K562 (cell line): Measurements from ENCODE around the gene CFAP126. TPM values are rescaled to one million over a fixed set of nuclear protein-coding genes. Genes with fewer than 3 reads are reported as not detected.

Experiments used
- ASH1L ChIP-seq: fragments of 450-650 bp; IDR thresholded peaks from 2 replicates; pipeline ENCODE4 v1.6.1; 2018; ENCODE audit warnings: borderline replicate concordance, mild to moderate bottlenecking, low read depth; ENCODE audit not compliant: partially characterized antibody
- CXXC5 ChIP-seq: fragments of 250-450 bp; sonication (Bioruptor Pico); IDR thresholded peaks from 2 replicates; pipeline ENCODE4 v1.8.0; 2022; ENCODE audit warnings: inconsistent platforms, mild to moderate bottlenecking, moderate library complexity
- MAZ ChIP-seq, 2 experiments: fragments of 450-650 bp in 1 of 2; sonication (generic) in 1 of 2; formaldehyde crosslinking; IDR thresholded peaks in 1 of 2; conservative IDR thresholded peaks in 1 of 2; 2 replicates each; pipeline versions ENCODE4 v1.4.0 to v1.5.0; 2020; ENCODE audit warnings: mild to moderate bottlenecking in 1 of 2, missing genetic modification reagents in 1 of 2
- RBM22 ChIP-seq: fragments of 200-400 bp; formaldehyde crosslinking; IDR thresholded peaks from 2 replicates; pipeline ENCODE4 v1.6.1; 2018; ENCODE audit warnings: low read length, low read depth; ENCODE audit not compliant: poor library complexity, severe bottlenecking
- polyA plus RNA-seq, 8 experiments: library from polyadenylated mRNA; depleted of rRNA in 4 of 8; stranded (reverse) in 5 of 8; unstranded in 3 of 8; fragments of >200 nt; fragmentation: Nextera tagmentation in 2 of 8; fragmentation: Illumina TruSeq in 1 of 8; extraction: Ambion mirVana in 2 of 8; extraction: Trizol in 1 of 8; gene quantifications; 2 replicates each; pipeline versions ENCODE4 v1.2.1 to v1.2.3, GENCODE V29; 2011 to 2014; ENCODE audit warnings: inconsistent platforms in 1 of 8, missing spikeins in 1 of 8
- total RNA-seq, 7 experiments: library from RNA; depleted of rRNA in 6 of 7; stranded (reverse); fragments of >200 nt in 6 of 7; fragmentation: Illumina TruSeq in 2 of 7; extraction: Trizol in 2 of 7; gene quantifications; 2 replicates each; pipeline versions ENCODE4 v1.2.1 to v1.2.3, GENCODE V29; 2011 to 2021; ENCODE audit warnings: low replicate concordance in 1 of 7
- TF ChIP-seq, protein P1 (sequence below), 2 experiments: fragments of 450-650 bp in 1 of 2; sonication (generic) in 1 of 2; formaldehyde crosslinking in 1 of 2; IDR thresholded peaks; 2 replicates each; pipeline versions ENCODE4 v1.7.1 to v1.9.0; 2016 to 2022; ENCODE audit warnings: inconsistent platforms in 1 of 2, mild to moderate bottlenecking in 1 of 2, missing genetic modification reagents in 1 of 2
- TF ChIP-seq, protein P2 (sequence below): sonication (generic); formaldehyde crosslinking; IDR thresholded peaks from 2 replicates; pipeline ENCODE4 v1.4.0; 2020; ENCODE audit warnings: mild to moderate bottlenecking, missing genetic modification reagents
- TF ChIP-seq, protein P3 (sequence below): sonication (generic); formaldehyde crosslinking; IDR thresholded peaks from 2 replicates; pipeline ENCODE4 v1.8.0; 2022; ENCODE audit warnings: missing genetic modification reagents, mild to moderate bottlenecking, borderline replicate concordance
- TF ChIP-seq, protein P4 (sequence below), 2 experiments: fragments of 450-650 bp; IDR thresholded peaks; 2 replicates each; pipeline ENCODE4 v1.6.1; 2018; ENCODE audit warnings: mild to moderate bottlenecking in 2 of 2, low read depth in 1 of 2; ENCODE audit not compliant: partially characterized antibody in 2 of 2

CFAP126 gene
- total and polyA plus RNA-seq, 9 of the 15 experiments (the other 6 are each of a cell fraction or from before 2014, with no cell fraction given), result not detected

DNA sequence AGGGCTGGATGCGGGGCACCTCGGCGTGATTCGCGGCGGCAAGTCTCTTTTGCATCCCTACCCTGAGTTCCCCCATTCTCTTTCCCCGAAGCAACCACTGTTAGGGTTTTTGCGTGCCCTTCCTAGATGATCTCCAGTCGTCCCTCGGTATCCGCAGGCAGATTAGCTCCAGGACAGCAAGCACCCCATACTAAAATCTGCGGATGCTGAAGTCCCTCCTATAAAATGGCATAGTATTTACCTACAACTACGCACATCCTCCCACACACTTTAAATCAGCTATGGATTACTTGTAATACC lies 22.8 kb upstream of the CFAP126 start (continued):
- TF ChIP-seq, protein P1, sequence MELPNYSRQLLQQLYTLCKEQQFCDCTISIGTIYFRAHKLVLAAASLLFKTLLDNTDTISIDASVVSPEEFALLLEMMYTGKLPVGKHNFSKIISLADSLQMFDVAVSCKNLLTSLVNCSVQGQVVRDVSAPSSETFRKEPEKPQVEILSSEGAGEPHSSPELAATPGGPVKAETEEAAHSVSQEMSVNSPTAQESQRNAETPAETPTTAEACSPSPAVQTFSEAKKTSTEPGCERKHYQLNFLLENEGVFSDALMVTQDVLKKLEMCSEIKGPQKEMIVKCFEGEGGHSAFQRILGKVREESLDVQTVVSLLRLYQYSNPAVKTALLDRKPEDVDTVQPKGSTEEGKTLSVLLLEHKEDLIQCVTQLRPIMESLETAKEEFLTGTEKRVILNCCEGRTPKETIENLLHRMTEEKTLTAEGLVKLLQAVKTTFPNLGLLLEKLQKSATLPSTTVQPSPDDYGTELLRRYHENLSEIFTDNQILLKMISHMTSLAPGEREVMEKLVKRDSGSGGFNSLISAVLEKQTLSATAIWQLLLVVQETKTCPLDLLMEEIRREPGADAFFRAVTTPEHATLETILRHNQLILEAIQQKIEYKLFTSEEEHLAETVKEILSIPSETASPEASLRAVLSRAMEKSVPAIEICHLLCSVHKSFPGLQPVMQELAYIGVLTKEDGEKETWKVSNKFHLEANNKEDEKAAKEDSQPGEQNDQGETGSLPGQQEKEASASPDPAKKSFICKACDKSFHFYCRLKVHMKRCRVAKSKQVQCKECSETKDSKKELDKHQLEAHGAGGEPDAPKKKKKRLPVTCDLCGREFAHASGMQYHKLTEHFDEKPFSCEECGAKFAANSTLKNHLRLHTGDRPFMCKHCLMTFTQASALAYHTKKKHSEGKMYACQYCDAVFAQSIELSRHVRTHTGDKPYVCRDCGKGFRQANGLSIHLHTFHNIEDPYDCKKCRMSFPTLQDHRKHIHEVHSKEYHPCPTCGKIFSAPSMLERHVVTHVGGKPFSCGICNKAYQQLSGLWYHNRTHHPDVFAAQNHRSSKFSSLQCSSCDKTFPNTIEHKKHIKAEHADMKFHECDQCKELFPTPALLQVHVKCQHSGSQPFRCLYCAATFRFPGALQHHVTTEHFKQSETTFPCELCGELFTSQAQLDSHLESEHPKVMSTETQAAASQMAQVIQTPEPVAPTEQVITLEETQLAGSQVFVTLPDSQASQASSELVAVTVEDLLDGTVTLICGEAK (IDR thresholded peaks at IDR 0.05), result peak; percentile 54
- TF ChIP-seq, protein P1 (CRISPR knock-in tag; IDR thresholded peaks at IDR 0.05), result no peak
- TF ChIP-seq, protein P2, sequence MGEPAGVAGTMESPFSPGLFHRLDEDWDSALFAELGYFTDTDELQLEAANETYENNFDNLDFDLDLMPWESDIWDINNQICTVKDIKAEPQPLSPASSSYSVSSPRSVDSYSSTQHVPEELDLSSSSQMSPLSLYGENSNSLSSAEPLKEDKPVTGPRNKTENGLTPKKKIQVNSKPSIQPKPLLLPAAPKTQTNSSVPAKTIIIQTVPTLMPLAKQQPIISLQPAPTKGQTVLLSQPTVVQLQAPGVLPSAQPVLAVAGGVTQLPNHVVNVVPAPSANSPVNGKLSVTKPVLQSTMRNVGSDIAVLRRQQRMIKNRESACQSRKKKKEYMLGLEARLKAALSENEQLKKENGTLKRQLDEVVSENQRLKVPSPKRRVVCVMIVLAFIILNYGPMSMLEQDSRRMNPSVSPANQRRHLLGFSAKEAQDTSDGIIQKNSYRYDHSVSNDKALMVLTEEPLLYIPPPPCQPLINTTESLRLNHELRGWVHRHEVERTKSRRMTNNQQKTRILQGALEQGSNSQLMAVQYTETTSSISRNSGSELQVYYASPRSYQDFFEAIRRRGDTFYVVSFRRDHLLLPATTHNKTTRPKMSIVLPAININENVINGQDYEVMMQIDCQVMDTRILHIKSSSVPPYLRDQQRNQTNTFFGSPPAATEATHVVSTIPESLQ, result no peak
- TF ChIP-seq, protein P3, sequence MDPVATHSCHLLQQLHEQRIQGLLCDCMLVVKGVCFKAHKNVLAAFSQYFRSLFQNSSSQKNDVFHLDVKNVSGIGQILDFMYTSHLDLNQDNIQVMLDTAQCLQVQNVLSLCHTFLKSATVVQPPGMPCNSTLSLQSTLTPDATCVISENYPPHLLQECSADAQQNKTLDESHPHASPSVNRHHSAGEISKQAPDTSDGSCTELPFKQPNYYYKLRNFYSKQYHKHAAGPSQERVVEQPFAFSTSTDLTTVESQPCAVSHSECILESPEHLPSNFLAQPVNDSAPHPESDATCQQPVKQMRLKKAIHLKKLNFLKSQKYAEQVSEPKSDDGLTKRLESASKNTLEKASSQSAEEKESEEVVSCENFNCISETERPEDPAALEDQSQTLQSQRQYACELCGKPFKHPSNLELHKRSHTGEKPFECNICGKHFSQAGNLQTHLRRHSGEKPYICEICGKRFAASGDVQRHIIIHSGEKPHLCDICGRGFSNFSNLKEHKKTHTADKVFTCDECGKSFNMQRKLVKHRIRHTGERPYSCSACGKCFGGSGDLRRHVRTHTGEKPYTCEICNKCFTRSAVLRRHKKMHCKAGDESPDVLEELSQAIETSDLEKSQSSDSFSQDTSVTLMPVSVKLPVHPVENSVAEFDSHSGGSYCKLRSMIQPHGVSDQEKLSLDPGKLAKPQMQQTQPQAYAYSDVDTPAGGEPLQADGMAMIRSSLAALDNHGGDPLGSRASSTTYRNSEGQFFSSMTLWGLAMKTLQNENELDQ (CRISPR knock-in tag), result 0 out of 2 replicates have a peak, but pooled peaks have one; percentile 23
- TF ChIP-seq CXXC5 (CRISPR knock-in tag) (0 out of 2 replicates have a peak, but pooled peaks have one; percentile 5), MAZ (CRISPR knock-in tag; conservative IDR thresholded peaks at IDR 0.05 in 1 of 2, IDR thresholded peaks at IDR 0.05 in 1 of 2) (0 out of 4 replicates have a peak, but pooled peaks of 1 of the 2 experiments have one; percentile 20), RBM22 (no peak), ASH1L (no peak)
- TF ChIP-seq, protein P4, sequence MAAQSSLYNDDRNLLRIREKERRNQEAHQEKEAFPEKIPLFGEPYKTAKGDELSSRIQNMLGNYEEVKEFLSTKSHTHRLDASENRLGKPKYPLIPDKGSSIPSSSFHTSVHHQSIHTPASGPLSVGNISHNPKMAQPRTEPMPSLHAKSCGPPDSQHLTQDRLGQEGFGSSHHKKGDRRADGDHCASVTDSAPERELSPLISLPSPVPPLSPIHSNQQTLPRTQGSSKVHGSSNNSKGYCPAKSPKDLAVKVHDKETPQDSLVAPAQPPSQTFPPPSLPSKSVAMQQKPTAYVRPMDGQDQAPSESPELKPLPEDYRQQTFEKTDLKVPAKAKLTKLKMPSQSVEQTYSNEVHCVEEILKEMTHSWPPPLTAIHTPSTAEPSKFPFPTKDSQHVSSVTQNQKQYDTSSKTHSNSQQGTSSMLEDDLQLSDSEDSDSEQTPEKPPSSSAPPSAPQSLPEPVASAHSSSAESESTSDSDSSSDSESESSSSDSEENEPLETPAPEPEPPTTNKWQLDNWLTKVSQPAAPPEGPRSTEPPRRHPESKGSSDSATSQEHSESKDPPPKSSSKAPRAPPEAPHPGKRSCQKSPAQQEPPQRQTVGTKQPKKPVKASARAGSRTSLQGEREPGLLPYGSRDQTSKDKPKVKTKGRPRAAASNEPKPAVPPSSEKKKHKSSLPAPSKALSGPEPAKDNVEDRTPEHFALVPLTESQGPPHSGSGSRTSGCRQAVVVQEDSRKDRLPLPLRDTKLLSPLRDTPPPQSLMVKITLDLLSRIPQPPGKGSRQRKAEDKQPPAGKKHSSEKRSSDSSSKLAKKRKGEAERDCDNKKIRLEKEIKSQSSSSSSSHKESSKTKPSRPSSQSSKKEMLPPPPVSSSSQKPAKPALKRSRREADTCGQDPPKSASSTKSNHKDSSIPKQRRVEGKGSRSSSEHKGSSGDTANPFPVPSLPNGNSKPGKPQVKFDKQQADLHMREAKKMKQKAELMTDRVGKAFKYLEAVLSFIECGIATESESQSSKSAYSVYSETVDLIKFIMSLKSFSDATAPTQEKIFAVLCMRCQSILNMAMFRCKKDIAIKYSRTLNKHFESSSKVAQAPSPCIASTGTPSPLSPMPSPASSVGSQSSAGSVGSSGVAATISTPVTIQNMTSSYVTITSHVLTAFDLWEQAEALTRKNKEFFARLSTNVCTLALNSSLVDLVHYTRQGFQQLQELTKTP (IDR thresholded peaks at IDR 0.05; ENCODE audit: low read depth in 1 of 2, partially characterized antibody in 2 of 2), result no peak
